GM19395 (cell line): ENCODE results near the gene NDUFB5.

Source experiments
- ATAC-seq: cut with Tn5 transposase; IDR thresholded peaks from one replicate; pipeline ENCODE4 v1.9.1; 2021; ENCODE audit warnings: mild to moderate bottlenecking, moderate library complexity; ENCODE audit not compliant: unreplicated experiment

The NDUFB5 gene

DNA sequence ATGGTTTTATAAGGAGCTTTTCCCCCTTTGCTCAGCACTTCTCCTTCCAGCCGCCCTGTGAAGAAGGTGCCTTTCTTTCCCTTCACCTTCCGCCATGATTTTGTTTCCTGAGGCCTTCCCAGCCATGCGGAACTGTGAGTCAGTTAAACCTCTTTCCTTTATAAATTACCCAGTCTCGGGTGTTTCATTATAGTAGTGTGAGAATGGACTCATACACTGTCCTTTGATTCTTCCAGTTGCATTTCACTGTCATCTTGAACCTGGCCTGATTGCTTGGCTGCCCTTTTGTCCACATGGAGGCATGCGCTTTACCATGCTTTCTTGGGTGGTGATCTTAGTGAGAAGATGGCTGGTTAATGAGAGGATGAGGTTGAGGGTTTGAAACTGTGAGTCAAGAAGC lies 71.5 kb downstream of the NDUFB5 start:
- no peak for ATAC-seq
